OCI-LY7 (cell line): ENCODE data around the gene GLB1L. TPM values are rescaled to one million over a fixed set of nuclear protein-coding genes. Genes with fewer than 3 reads are reported as not detected.
A peak's percentile ranks its signal among the peaks of the same experiment; 100 is the strongest.

ENCODE experiments used
- Bru-seq: library from RNA; stranded (reverse); fragments of 400-500 nt; gene quantifications from one replicate; lab custom pipeline; 2021; lab: Mats Ljungman, UMichigan
- BruChase-seq, 2 experiments: library from RNA; stranded (reverse); fragments of 400-500 nt; gene quantifications; one replicate each; lab custom pipeline; 2021; lab: Mats Ljungman, UMichigan
- BruUV-seq: library from RNA; stranded (reverse); fragments of 400-500 nt; replicated peaks from 2 replicates; lab custom pipeline; 2021; lab: Mats Ljungman, UMichigan
- CTCF ChIA-PET: fragments of 300-600 bp; sonication (Branson Sonifier 250); formaldehyde crosslinking; loops from one replicate; lab custom pipeline; 2022; ENCODE audit warnings: antibody characterized with exemption; ENCODE audit not compliant: unreplicated experiment; lab: Charles Lee
- POLR2A ChIA-PET: fragments of 300-600 bp; sonication (Branson Sonifier 250); formaldehyde crosslinking; loops from one replicate; lab custom pipeline; 2022; ENCODE audit warnings: antibody characterized with exemption; lab: Charles Lee
- DNase-seq: peaks from one replicate; pipeline ENCODE4 v3.0.0-alpha.2; 2015; ENCODE audit warnings: low spot score
- H2AFZ ChIP-seq: fragments of 200-600 bp; sonication (generic), shearing (Covaris generic); 2 replicates; pipeline ENCODE4 v1.6.1; 2014; ENCODE audit warnings: mild to moderate bottlenecking, antibody characterized with exemption, low read length, moderate library complexity
- H3K27ac ChIP-seq: fragments of 200-600 bp; sonication (generic); 2 replicates; pipeline ENCODE4 v1.5.1; 2014; ENCODE audit warnings: mixed run types, low read depth, mild to moderate bottlenecking, moderate library complexity, low read length, inconsistent platforms; ENCODE audit not compliant: poor library complexity, severe bottlenecking
- H3K36me3 ChIP-seq: fragments of 200-600 bp; sonication (generic); 2 replicates; pipeline ENCODE4 v1.6.1; 2014; ENCODE audit warnings: mild to moderate bottlenecking, antibody characterized with exemption, low read length, moderate library complexity, mixed read lengths; ENCODE audit not compliant: insufficient read depth
- H3K4me1 ChIP-seq: fragments of 200-600 bp; sonication (generic); 2 replicates; pipeline ENCODE4 v1.5.1; 2014; ENCODE audit warnings: mild to moderate bottlenecking, low read length; ENCODE audit not compliant: insufficient read depth, poor library complexity, severe bottlenecking
- H3K4me2 ChIP-seq: fragments of 200-600 bp; sonication (generic); 2 replicates; pipeline ENCODE4 v1.6.1; 2014; ENCODE audit warnings: mild to moderate bottlenecking, low read length
- H3K4me3 ChIP-seq: fragments of 200-600 bp; sonication (generic); 2 replicates; pipeline ENCODE4 v1.5.1; 2014; ENCODE audit warnings: mild to moderate bottlenecking, low read depth, low read length; ENCODE audit not compliant: poor library complexity, severe bottlenecking
- H3K79me2 ChIP-seq: fragments of 200-600 bp; sonication (generic); 2 replicates; pipeline ENCODE4 v1.6.1; 2016; ENCODE audit warnings: low read depth, mild to moderate bottlenecking, low read length, moderate library complexity, mixed read lengths; ENCODE audit not compliant: insufficient read depth
- H3K9me2 ChIP-seq: fragments of 200-600 bp; sonication (generic); 2 replicates; pipeline ENCODE4 v1.6.1; 2016; ENCODE audit warnings: mild to moderate bottlenecking, low read length, mixed read lengths; ENCODE audit not compliant: insufficient read depth
- H3K9me3 ChIP-seq: fragments of 200-600 bp; sonication (generic); 2 replicates; pipeline ENCODE4 v1.6.1; 2014; ENCODE audit warnings: mild to moderate bottlenecking, mixed run types, low read length, mixed read lengths
- H4K20me1 ChIP-seq: fragments of 200-600 bp; sonication (generic); 2 replicates; pipeline ENCODE4 v1.6.1; 2014; ENCODE audit warnings: mild to moderate bottlenecking, antibody characterized with exemption, low read length, moderate library complexity, mixed read lengths; ENCODE audit not compliant: insufficient read depth
- CTCF ChIP-seq: fragments of 200-600 bp; sonication (generic); conservative IDR thresholded peaks from 2 replicates; pipeline ENCODE4 v1.5.1; 2014; ENCODE audit warnings: mild to moderate bottlenecking, antibody characterized with exemption, low read length, moderate library complexity, mixed read lengths
- EZH2phosphoT487 ChIP-seq: fragments of 200-600 bp; sonication (generic); IDR thresholded peaks from 2 replicates; pipeline ENCODE4 v1.6.1; 2018; ENCODE audit warnings: low read depth, borderline replicate concordance, mild to moderate bottlenecking, mixed run types, antibody characterized with exemption, low read length, moderate library complexity, mixed read lengths
- intact Hi-C: fragments of 100-400 bp; cut with micrococcal nuclease; formaldehyde crosslinking; loops from one replicate; pipeline ENCODE4 v1.10.0; 2022; ENCODE audit not compliant: unreplicated experiment
- long read RNA-seq: library from polyadenylated mRNA; stranded (forward); transcript quantifications from one replicate; pipeline ENCODE4 v2.0.0, GENCODE V29; 2022
- total RNA-seq, 2 experiments: library from RNA; depleted of rRNA in 1 of 2; stranded (reverse); fragments of >200 nt in 1 of 2; shearing (Covaris generic) in 1 of 2; gene quantifications; 2 replicates each; pipeline ENCODE4 v1.2.3, GENCODE V29; 2014 to 2022

GLB1L gene
- total RNA-seq (2014; rRNA removed; shearing (Covaris generic)) (2.7 and 8.6 TPM in 2 replicates), total RNA-seq (2022) (6.4 and 6.9 TPM in 2 replicates), Bru-seq, nascent RNA (percentile 41 among the genes with signal in this experiment), BruChase-seq, experiment 1, labeled RNA remaining after a 6-hour chase (percentile 35 among the genes with signal in this experiment), BruChase-seq, experiment 2, labeled RNA remaining after a 2-hour chase (percentile 40 among the genes with signal in this experiment)
- long read RNA-seq, partial matches to known transcripts: 3 of 13 reads
- long read RNA-seq, other reads (novel, unspliced or antisense): 10 of 13 reads

GRCh38 chr2:219245148-219245898, at the start of gene GLB1L, which contains the start of gene STK16:
TSS of gene GLB1L (minus strand) at chr2:219245444. CDS start at chr2:219243573, 1,871 bp downstream.
TSS of gene STK16 (plus strand) at chr2:219245479. CDS start at chr2:219246000, 521 bp downstream.
- H3K36me3 ChIP-seq: peaks cover 33% of the 10 kb centered on the region
- H3K9me3 ChIP-seq: no peaks in the 10 kb centered on the region
- peaks cover 31% of the 10 kb centered on the region; the same call in 1 of the 2 replicates for H3K79me2 ChIP-seq
- no peak for TF ChIP-seq CTCF
- no peak for TF ChIP-seq EZH2phosphoT487
- peak within 1 kb of the TSS; percentile 75 for H2AFZ ChIP-seq
- DNase-seq: peak; percentile 94
- peaks cover 54% of the 10 kb centered on the region for H3K4me1 ChIP-seq
- intact Hi-C loops: loop anchor here (1.0 kb wide), 1 partner anchor 38 kb away; no protein-coding TSS in a partner anchor
- H4K20me1 ChIP-seq: no peaks in the 10 kb centered on the region
- peak within 1 kb of the TSS; percentile 93 for H3K4me2 ChIP-seq
- peak within 1 kb of the TSS; percentile 84 for H3K4me3 ChIP-seq
- POLR2A ChIA-PET: interaction anchor here (0.5 to 2.7 kb wide), 14 partner anchors 8 to 143 kb away, joined by 3 to 28 read pairs (median 4); partner anchors contain the start of genes ANKZF1, ATG9A, CNPPD1 and DNAJB2
- H3K27ac ChIP-seq: peak within 1 kb of the TSS; percentile 96
- CTCF ChIA-PET: interaction anchor here (0.5 to 1.0 kb wide), 3 partner anchors 50 to 243 kb away, joined by 3 to 10 read pairs (median 3); no protein-coding TSS in a partner anchor
- BruUV-seq: TSS peak; percentile 85
- no peaks in the 10 kb centered on the region for H3K9me2 ChIP-seq

GRCh38 chr2:219294356-219295351, 49.4 kb upstream of the GLB1L start:
- no peaks in the 10 kb centered on the region for H3K9me3 ChIP-seq
- BruUV-seq: no TSS peak
- H3K27ac ChIP-seq: no peak overlapping the region

More at GRCh38 chr2:219294356-219295351, 49.4 kb upstream of the GLB1L start:
- no peaks in the 10 kb centered on the region for H4K20me1 ChIP-seq
- intact Hi-C loops: loop anchor here (1.0 to 2.0 kb wide), 4 partner anchors 15 to 236 kb away; partner anchors contain the start of genes CNPPD1 and DNAJB2
- H3K36me3 ChIP-seq: no peaks in the 10 kb centered on the region
- peaks cover 21% of the 10 kb centered on the region for H3K4me1 ChIP-seq
- no peaks in the 10 kb centered on the region for H3K9me2 ChIP-seq
- DNase-seq: peak; percentile 92
- CTCF ChIA-PET: interaction anchor here (0.5 to 1.8 kb wide), 17 partner anchors 14 to 417 kb away, joined by 3 to 13 read pairs (median 3); partner anchors contain the start of genes CNPPD1, DNAJB2 and ZFAND2B
- H3K4me3 ChIP-seq: peak overlapping the region; percentile 64
- TF ChIP-seq EZH2phosphoT487 (no peak), CTCF (peak; percentile 97)
- H2AFZ ChIP-seq: peak overlapping the region; percentile 79
- POLR2A ChIA-PET: interaction anchor here (0.6 to 3.2 kb wide), 15 partner anchors 10 to 401 kb away, joined by 3 to 13 read pairs (median 3); partner anchors contain the start of genes ANKZF1, ATG9A, CNPPD1 and DNAJB2
- peak overlapping the region; percentile 76 for H3K4me2 ChIP-seq
- H3K79me2 ChIP-seq: no peaks in the 10 kb centered on the region
